GM12865 (cell line): ENCODE data around the gene MOV10L1.

Experiments
- DNase-seq: peaks from one replicate; pipeline ENCODE4 v3.0.0; 2010; ENCODE audit warnings: low read depth
- H3K4me3 ChIP-seq: 2 replicates; pipeline ENCODE4 v1.5.1; 2011; ENCODE audit warnings: mild to moderate bottlenecking, low read depth, low read length, control low read depth
- TF ChIP-seq, protein P1 (sequence below): IDR thresholded peaks from 2 replicates; pipeline ENCODE4 v1.5.1; 2011; ENCODE audit warnings: low read length, control low read depth, low read depth, inconsistent platforms; ENCODE audit not compliant: insufficient read depth; ENCODE audit errors: missing control alignments

MOV10L1 gene

GRCh38 chr22:50184004-50184901, 94.4 kb downstream of the MOV10L1 start:
- TF ChIP-seq, protein P1, sequence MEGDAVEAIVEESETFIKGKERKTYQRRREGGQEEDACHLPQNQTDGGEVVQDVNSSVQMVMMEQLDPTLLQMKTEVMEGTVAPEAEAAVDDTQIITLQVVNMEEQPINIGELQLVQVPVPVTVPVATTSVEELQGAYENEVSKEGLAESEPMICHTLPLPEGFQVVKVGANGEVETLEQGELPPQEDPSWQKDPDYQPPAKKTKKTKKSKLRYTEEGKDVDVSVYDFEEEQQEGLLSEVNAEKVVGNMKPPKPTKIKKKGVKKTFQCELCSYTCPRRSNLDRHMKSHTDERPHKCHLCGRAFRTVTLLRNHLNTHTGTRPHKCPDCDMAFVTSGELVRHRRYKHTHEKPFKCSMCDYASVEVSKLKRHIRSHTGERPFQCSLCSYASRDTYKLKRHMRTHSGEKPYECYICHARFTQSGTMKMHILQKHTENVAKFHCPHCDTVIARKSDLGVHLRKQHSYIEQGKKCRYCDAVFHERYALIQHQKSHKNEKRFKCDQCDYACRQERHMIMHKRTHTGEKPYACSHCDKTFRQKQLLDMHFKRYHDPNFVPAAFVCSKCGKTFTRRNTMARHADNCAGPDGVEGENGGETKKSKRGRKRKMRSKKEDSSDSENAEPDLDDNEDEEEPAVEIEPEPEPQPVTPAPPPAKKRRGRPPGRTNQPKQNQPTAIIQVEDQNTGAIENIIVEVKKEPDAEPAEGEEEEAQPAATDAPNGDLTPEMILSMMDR: no peak
- no peak overlapping the region for H3K4me3 ChIP-seq
- DNase-seq: no peak

DNA sequence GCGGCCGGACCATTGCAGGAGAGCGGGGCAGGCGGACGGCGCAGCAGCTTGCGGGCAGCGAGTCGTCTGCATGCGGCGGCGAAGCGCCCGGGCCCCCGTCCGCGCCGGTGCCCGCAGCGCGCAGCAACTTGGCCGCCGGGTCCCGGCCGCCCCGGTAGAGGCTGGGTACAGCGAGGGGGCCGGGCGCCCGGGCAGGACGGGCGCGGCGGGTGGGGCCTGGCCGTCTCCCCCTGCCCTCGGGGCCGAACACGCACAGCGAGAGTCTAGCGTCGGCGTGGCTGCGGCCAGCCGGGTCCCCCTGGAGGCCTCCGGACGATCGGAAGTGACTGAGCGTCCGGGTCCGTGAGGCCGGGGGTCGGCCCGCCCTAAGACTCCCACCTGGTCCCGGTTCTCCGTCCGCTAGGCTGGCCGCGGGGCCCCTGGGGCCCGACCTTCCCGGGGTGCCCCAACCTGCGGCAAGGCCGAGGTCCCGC, 95.1 kb downstream of the MOV10L1 start:
- TF ChIP-seq, protein P1: no peak
- peak overlapping the region; percentile 67 for H3K4me3 ChIP-seq
- DNase-seq: no peak

GRCh38 chr22:50185375-50186087, 95.7 kb downstream of the MOV10L1 start, which contains the start of gene TRABD:
Gene TRABD, plus strand, starts transcription at chr22:50185913. Its CDS starts 7,148 bp downstream, at chr22:50193061.
- DNase-seq: peak; percentile 95
- H3K4me3 ChIP-seq: peak within 1 kb of the TSS; percentile 79
- TF ChIP-seq, protein P1: no peak

DNA sequence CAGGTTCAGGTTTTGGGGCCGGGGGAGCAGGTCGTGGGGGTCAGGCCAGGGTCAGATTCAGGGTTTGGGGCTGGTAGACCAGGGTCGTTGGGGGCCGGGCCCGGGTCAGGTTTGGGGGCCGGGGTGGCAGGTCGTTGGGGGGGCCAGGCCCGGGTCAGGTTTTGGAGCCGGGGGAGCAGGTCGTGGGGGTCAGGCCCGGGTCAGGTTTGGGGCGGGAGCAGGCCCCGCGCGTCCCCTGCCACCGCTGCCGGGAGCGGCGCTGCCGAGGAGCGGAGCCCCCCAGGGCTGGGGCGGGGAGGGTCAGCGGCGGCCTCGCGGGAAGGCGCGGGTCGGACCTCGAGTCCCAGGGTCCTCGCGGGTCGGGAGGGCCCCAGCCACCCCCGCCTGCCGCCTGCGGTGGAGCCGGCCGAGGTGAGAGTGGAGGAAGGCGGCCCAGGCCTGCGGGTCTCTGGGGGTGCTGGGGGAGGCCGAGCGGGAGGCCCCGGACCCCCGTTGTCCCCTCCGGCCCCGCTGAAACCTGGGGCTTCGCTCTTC, 96.4 kb downstream of the MOV10L1 start:
- peak overlapping the region; percentile 79 for H3K4me3 ChIP-seq
- TF ChIP-seq, protein P1: no peak
- DNase-seq: no peak

DNA sequence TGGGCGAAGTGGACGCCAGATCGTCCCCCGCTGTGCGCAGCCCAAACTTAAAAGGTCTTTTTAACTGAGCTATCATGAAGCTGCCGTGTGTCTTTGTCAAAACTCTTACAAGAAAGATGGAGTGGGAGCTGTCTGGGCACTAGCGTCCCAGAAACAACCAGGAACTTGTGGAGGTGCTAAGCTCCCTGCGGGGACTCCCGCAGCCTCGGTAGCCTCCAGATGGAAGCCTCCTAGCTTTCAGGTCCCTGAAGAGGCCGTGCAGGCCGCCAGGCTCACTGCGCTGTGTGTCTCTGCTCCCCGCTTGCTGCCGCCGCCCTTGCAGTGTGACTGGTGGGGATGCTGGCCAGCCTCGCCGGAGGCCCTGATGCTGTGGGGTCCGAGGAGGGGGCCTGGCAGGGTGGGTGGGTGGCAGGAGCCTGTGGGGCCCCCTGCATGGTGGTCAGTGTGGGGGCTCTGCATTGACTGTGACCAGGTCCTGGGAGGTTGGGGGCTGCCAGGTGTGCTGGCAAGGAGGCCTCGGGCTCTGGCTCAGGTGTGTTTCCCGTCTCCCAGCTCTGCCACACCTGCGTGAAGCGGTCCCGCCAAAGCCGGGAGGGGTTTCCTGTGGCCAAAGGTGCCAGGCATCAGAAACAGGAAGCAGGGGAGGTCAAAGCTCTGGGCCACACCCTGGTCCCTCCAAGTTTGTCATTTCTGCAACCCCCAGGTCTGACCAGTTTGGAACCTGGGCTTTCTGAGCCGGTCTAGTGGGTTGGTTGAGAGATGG, 97.1 kb downstream of the MOV10L1 start:
- TF ChIP-seq, protein P1: no peak
- peak; percentile 75 for DNase-seq
- H3K4me3 ChIP-seq: peak overlapping the region; percentile 79

DNA sequence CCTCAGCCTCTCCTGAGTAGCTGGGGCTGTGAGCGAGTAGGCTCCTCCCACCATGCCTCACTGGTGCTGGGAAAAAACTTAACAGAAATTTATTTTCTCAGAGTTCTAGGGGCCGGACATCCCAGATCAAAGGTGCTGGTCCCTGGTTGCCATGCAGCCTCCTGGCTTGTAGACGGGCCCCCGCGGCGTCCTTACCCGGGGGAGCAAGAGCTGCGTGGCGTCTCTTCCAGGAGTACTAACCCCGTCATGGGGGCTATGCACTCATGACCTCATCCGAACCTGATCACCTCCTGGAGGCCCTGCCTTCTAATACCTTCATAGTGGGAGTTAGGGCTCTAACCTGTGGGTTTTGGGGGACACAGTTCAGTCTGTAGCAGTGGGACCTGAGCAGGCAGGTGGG, 98.5 kb downstream of the MOV10L1 start:
- no peak for DNase-seq
- H3K4me3 ChIP-seq: no peak overlapping the region
- TF ChIP-seq, protein P1: no peak
